IMR-90 (cell line): Measurements from ENCODE around the gene MLLT10. TPM values are rescaled to one million over a fixed set of nuclear protein-coding genes. Genes with fewer than 3 reads are reported as not detected.

Experiments
- ATAC-seq: fragments of 200-7000 bp; cut with Tn5 transposase; 2 replicates; pipeline ENCODE4 v1.9.1; 2020; ENCODE audit warnings: low read depth, mild to moderate bottlenecking, moderate library complexity
- BruUV-seq: library from RNA; stranded (reverse); fragments of 400-500 nt; replicated peaks from 2 replicates; lab custom pipeline; 2021; lab: Mats Ljungman, UMichigan
- CTCF ChIA-PET: fragments of 300-600 bp; formaldehyde crosslinking; extraction: SDS; loops from one replicate; lab custom pipeline; 2021; ENCODE audit warnings: antibody characterized with exemption; lab: Yijun Ruan, JAX
- POLR2A ChIA-PET: fragments of 300-600 bp; sonication (Branson Sonifier 250); formaldehyde crosslinking; loops from one replicate; lab custom pipeline; 2022; ENCODE audit warnings: antibody characterized with exemption; ENCODE audit not compliant: unreplicated experiment; lab: Charles Lee
- DNase-seq: peaks from one replicate; pipeline ENCODE4 v3.0.0; 2013
- H2AFZ ChIP-seq: replicated peaks from 2 replicates; pipeline ENCODE3; 2013; ENCODE audit warnings: low read length, mild to moderate bottlenecking; ENCODE audit not compliant: poor library complexity
- H2AK5ac ChIP-seq: 2 replicates; pipeline ENCODE4 v1.6.1; 2013; ENCODE audit warnings: low read depth, low read length, inconsistent platforms
- H2AK9ac ChIP-seq: replicated peaks from 2 replicates; pipeline ENCODE3; 2013; ENCODE audit warnings: mild to moderate bottlenecking, low read depth, low read length, moderate library complexity; ENCODE audit not compliant: poor library complexity
- H2BK120ac ChIP-seq: 2 replicates; pipeline ENCODE4 v1.6.1; 2013; ENCODE audit warnings: low read depth, low read length, inconsistent platforms
- H2BK15ac ChIP-seq: 3 replicates; pipeline ENCODE4 v1.6.1; 2013; ENCODE audit warnings: low read depth, low read length, inconsistent platforms
- H2BK20ac ChIP-seq: 2 replicates; pipeline ENCODE4 v1.6.1; 2013; ENCODE audit warnings: low read depth, mild to moderate bottlenecking, inconsistent platforms, low read length, moderate library complexity
- H2BK5ac ChIP-seq: 2 replicates; pipeline ENCODE4 v1.6.1; 2013; ENCODE audit warnings: mild to moderate bottlenecking, low read depth, low read length, inconsistent platforms; ENCODE audit not compliant: poor library complexity, severe bottlenecking
- H3K14ac ChIP-seq: replicated peaks from 2 replicates; pipeline ENCODE4 v1.6.1; 2013; ENCODE audit warnings: low read depth, low read length, inconsistent platforms
- H3K18ac ChIP-seq: 2 replicates; pipeline ENCODE4 v1.6.1; 2013; ENCODE audit warnings: low read depth, low read length, control low read depth
- H3K23ac ChIP-seq: 2 replicates; pipeline ENCODE4 v1.6.1; 2013; ENCODE audit warnings: low read depth, low read length, inconsistent platforms
- H3K27ac ChIP-seq: 2 replicates; pipeline ENCODE4 v1.5.1; 2013; ENCODE audit warnings: mild to moderate bottlenecking, control low read depth, low read length; ENCODE audit not compliant: insufficient read depth
- H3K27me3 ChIP-seq: 2 replicates; pipeline ENCODE4 v1.6.1; 2013; ENCODE audit warnings: low read length; ENCODE audit not compliant: control insufficient read depth, insufficient read depth
- H3K36me3 ChIP-seq: 2 replicates; pipeline ENCODE4 v1.6.1; 2013; ENCODE audit warnings: low read length, mixed read lengths; ENCODE audit not compliant: control insufficient read depth, insufficient read depth
- H3K4ac ChIP-seq: 2 replicates; pipeline ENCODE4 v1.6.1; 2013; ENCODE audit warnings: low read depth, low read length, inconsistent platforms
- H3K4me1 ChIP-seq: 2 replicates; pipeline ENCODE4 v1.6.1; 2013; ENCODE audit warnings: low read length, mixed read lengths; ENCODE audit not compliant: control insufficient read depth, insufficient read depth
- H3K4me2 ChIP-seq: 2 replicates; pipeline ENCODE4 v1.6.1; 2013; ENCODE audit warnings: low read depth, mild to moderate bottlenecking, control low read depth, low read length, moderate library complexity
- H3K4me3 ChIP-seq: 2 replicates; pipeline ENCODE4 v1.5.1; 2013; ENCODE audit warnings: low read depth, mild to moderate bottlenecking, control low read depth, low read length, moderate library complexity; ENCODE audit not compliant: insufficient read depth
- H3K56ac ChIP-seq: 2 replicates; pipeline ENCODE4 v1.6.1; 2013; ENCODE audit warnings: low read length, inconsistent platforms; ENCODE audit not compliant: insufficient read depth; ENCODE audit errors: extremely low read depth
- H3K79me1 ChIP-seq, 2 experiments: 2 replicates each; pipeline ENCODE4 v1.6.1; 2013; ENCODE audit warnings: low read length in 2 of 2, inconsistent platforms in 1 of 2, low read depth in 1 of 2
- H3K9ac ChIP-seq: 2 replicates; pipeline ENCODE4 v1.6.1; 2013; ENCODE audit warnings: low read depth, low read length, control low read depth
- H3K9me1 ChIP-seq: 2 replicates; pipeline ENCODE4 v1.6.1; 2013; ENCODE audit warnings: low read length, inconsistent platforms; ENCODE audit not compliant: insufficient read depth
- H3K9me3 ChIP-seq: 2 replicates; pipeline ENCODE4 v1.6.1; 2013; ENCODE audit warnings: low read length; ENCODE audit not compliant: control insufficient read depth, insufficient read depth
- H4K20me1 ChIP-seq: 2 replicates; pipeline ENCODE4 v1.6.1; 2013; ENCODE audit warnings: low read length, inconsistent platforms; ENCODE audit not compliant: insufficient read depth
- H4K5ac ChIP-seq: 2 replicates; pipeline ENCODE4 v1.6.1; 2013; ENCODE audit warnings: mild to moderate bottlenecking, low read depth, low read length, control low read depth
- H4K8ac ChIP-seq, 2 experiments: 2 replicates each; pipeline ENCODE4 v1.6.1; 2013; ENCODE audit warnings: low read depth in 2 of 2, low read length in 2 of 2, control low read depth in 1 of 2, inconsistent platforms in 1 of 2
- H4K91ac ChIP-seq: 2 replicates; pipeline ENCODE4 v1.6.1; 2013; ENCODE audit warnings: low read depth, low read length, inconsistent platforms; ENCODE audit not compliant: insufficient read depth
- BHLHE40 ChIP-seq: fragments of 150-350 bp; IDR thresholded peaks from 2 replicates; pipeline ENCODE4 v1.6.1; 2016; ENCODE audit warnings: mild to moderate bottlenecking, low read depth, low read length
- CEBPB ChIP-seq: IDR thresholded peaks from 2 replicates; pipeline ENCODE4 v1.6.1; 2012; ENCODE audit warnings: low read depth, low read length, improper control_type of control experiment
- CHD1 ChIP-seq: IDR thresholded peaks from 2 replicates; pipeline ENCODE4 v1.6.1; 2012; ENCODE audit warnings: low read depth, low read length, improper control_type of control experiment
- FOS ChIP-seq: fragments of 150-350 bp; IDR thresholded peaks from 2 replicates; pipeline ENCODE4 v1.6.1; 2016; ENCODE audit warnings: low read depth, low read length
- MAFK ChIP-seq: IDR thresholded peaks from 2 replicates; pipeline ENCODE4 v1.6.1; 2012; ENCODE audit warnings: low read depth, low read length, improper control_type of control experiment
- MAZ ChIP-seq: IDR thresholded peaks from 2 replicates; pipeline ENCODE4 v1.6.1; 2012; ENCODE audit warnings: low read depth, mild to moderate bottlenecking, low read length, improper control_type of control experiment, moderate library complexity, borderline replicate concordance
- MXI1 ChIP-seq: IDR thresholded peaks from 2 replicates; pipeline ENCODE4 v1.6.1; 2012; ENCODE audit warnings: low read depth, mild to moderate bottlenecking, low read length, moderate library complexity, borderline replicate concordance
- NFE2L2 ChIP-seq: fragments of 150-350 bp; IDR thresholded peaks from 2 replicates; pipeline ENCODE4 v1.6.1; 2016; ENCODE audit warnings: low read depth, mild to moderate bottlenecking, low read length
- POLR2A ChIP-seq: IDR thresholded peaks from 2 replicates; pipeline ENCODE4 v1.6.1; 2012; ENCODE audit warnings: mild to moderate bottlenecking, low read depth, low read length
- RAD21 ChIP-seq: IDR thresholded peaks from 2 replicates; pipeline ENCODE4 v1.6.1; 2012; ENCODE audit warnings: low read length, improper control_type of control experiment
- RCOR1 ChIP-seq: IDR thresholded peaks from 2 replicates; pipeline ENCODE4 v1.6.1; 2012; ENCODE audit warnings: mild to moderate bottlenecking, low read length, improper control_type of control experiment; ENCODE audit not compliant: insufficient replicate concordance
- RFX5 ChIP-seq: IDR thresholded peaks from 2 replicates; pipeline ENCODE4 v1.8.0; 2012; ENCODE audit warnings: low read depth, mild to moderate bottlenecking, low read length, moderate library complexity
- SMC3 ChIP-seq: fragments of 150-350 bp; IDR thresholded peaks from 2 replicates; pipeline ENCODE4 v1.6.1; 2016; ENCODE audit warnings: low read depth, mild to moderate bottlenecking, antibody characterized with exemption, low read length, moderate library complexity
- WGBS, 2 experiments: methylation state at CpG; one replicate each; pipeline versions ENCODE4 v1.1.5 to v1.1.7; 2013; ENCODE audit warnings: missing lambda C conversion rate in 2 of 2; ENCODE audit not compliant: insufficient read length in 1 of 2; ENCODE audit errors: extremely low coverage in 2 of 2; 5-methylcytosine and 5-hydroxymethylcytosine counted together
- dilution Hi-C: fragments of 300-500 bp; cut with HindIII; formaldehyde crosslinking; loops from one replicate; pipeline ENCODE4 v1.14.3; 2018; ENCODE audit warnings: low sequenced_read_pairs; ENCODE audit not compliant: unreplicated experiment
- in situ Hi-C: fragments of 300-500 bp; cut with MboI; formaldehyde crosslinking; loops from 3 replicates; pipeline ENCODE4 v1.14.3; 2019; ENCODE audit warnings: low sequenced_read_pairs, inconsistent platforms, mixed read lengths
- intact Hi-C: fragments of 100-400 bp; cut with micrococcal nuclease; formaldehyde crosslinking; loops from 2 replicates; pipeline ENCODE4 v1.10.0; 2022
- polyA plus RNA-seq, 3 experiments: library from polyadenylated mRNA; depleted of rRNA; stranded (reverse); fragments of >200 nt; gene quantifications; 2 replicates each; pipeline ENCODE4 v1.2.3, GENCODE V29; 2012; ENCODE audit warnings: low replicate concordance in 1 of 3
- total RNA-seq: library from RNA; depleted of rRNA; stranded (reverse); fragments of >200 nt; gene quantifications from 2 replicates; pipeline ENCODE4 v1.2.3, GENCODE V29; 2012
- TF ChIP-seq, protein P1 (sequence below): fragments of 150-350 bp; IDR thresholded peaks from 2 replicates; pipeline ENCODE4 v1.6.1; 2016; ENCODE audit warnings: low read depth, mild to moderate bottlenecking, low read length, moderate library complexity, borderline replicate concordance
- TF ChIP-seq, protein P2 (sequence below): fragments of 150-350 bp; IDR thresholded peaks from 2 replicates; pipeline ENCODE4 v1.6.1; 2017; ENCODE audit warnings: mild to moderate bottlenecking, antibody characterized with exemption, low read length, low read depth
- TF ChIP-seq, protein P3 (sequence below): conservative IDR thresholded peaks from 2 replicates; pipeline ENCODE4 v1.5.1; 2012; ENCODE audit warnings: mild to moderate bottlenecking, low read depth, low read length, improper control_type of control experiment

Gene MLLT10
- total and polyA plus RNA-seq, 2 of the 4 experiments (the other 2 are of a cell fraction) = 22.5 to 29.0 TPM

DNA sequence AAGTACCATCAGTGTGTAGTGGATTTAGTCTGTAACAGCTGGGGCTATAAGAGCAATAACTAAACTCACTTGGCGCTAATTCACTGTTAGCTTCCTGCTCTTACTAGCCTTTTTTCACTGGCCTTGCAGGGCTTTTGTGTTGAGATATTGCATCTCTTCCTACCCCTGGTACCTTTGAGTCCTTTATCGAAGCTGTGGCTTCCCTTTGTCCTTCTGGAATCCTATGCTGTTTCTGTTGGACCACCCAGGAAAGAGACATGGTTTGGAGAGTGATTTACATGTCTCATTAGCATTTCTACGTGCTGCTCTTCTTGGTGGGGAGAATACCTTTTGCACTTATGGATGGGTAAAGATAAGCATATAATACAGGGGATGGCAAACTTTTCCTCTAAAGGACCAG, 103.8 kb downstream of the MLLT10 start:
- in situ Hi-C loops (no loop called here), dilution Hi-C loops (no loop called here), intact Hi-C loops (no loop called here)
- H3K9ac ChIP-seq = no peak overlapping the region
- peaks cover 40 to 78% of the 10 kb centered on the region in 2 experiments for H3K79me1 ChIP-seq
- H3K23ac ChIP-seq = no peak overlapping the region
- no peak overlapping the region for H2AK5ac ChIP-seq
- H3K4me3 ChIP-seq = no peak overlapping the region
- peaks cover 3% of the 10 kb centered on the region; the same call in 1 of the 2 replicates for H3K4me1 ChIP-seq
- peaks cover 13% of the 10 kb centered on the region for H3K9me1 ChIP-seq
- H2AK9ac ChIP-seq = no peak overlapping the region
- H2AFZ ChIP-seq = no peak overlapping the region
- H2BK5ac ChIP-seq = no peak overlapping the region
- TF ChIP-seq MXI1 = no peak
- no peak for TF ChIP-seq RFX5
- TF ChIP-seq CEBPB = no peak
- TF ChIP-seq MAZ = no peak
- TF ChIP-seq, protein P1, sequence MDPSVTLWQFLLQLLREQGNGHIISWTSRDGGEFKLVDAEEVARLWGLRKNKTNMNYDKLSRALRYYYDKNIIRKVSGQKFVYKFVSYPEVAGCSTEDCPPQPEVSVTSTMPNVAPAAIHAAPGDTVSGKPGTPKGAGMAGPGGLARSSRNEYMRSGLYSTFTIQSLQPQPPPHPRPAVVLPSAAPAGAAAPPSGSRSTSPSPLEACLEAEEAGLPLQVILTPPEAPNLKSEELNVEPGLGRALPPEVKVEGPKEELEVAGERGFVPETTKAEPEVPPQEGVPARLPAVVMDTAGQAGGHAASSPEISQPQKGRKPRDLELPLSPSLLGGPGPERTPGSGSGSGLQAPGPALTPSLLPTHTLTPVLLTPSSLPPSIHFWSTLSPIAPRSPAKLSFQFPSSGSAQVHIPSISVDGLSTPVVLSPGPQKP = no peak
- TF ChIP-seq, protein P2, sequence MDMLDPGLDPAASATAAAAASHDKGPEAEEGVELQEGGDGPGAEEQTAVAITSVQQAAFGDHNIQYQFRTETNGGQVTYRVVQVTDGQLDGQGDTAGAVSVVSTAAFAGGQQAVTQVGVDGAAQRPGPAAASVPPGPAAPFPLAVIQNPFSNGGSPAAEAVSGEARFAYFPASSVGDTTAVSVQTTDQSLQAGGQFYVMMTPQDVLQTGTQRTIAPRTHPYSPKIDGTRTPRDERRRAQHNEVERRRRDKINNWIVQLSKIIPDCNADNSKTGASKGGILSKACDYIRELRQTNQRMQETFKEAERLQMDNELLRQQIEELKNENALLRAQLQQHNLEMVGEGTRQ = no peak
- no peak for TF ChIP-seq CHD1
- no peak for TF ChIP-seq POLR2A
- TF ChIP-seq MAFK = no peak
- no peak for TF ChIP-seq RAD21
- no peak for TF ChIP-seq SMC3
- TF ChIP-seq RCOR1 = no peak
- no peak for TF ChIP-seq BHLHE40
- TF ChIP-seq, protein P3, sequence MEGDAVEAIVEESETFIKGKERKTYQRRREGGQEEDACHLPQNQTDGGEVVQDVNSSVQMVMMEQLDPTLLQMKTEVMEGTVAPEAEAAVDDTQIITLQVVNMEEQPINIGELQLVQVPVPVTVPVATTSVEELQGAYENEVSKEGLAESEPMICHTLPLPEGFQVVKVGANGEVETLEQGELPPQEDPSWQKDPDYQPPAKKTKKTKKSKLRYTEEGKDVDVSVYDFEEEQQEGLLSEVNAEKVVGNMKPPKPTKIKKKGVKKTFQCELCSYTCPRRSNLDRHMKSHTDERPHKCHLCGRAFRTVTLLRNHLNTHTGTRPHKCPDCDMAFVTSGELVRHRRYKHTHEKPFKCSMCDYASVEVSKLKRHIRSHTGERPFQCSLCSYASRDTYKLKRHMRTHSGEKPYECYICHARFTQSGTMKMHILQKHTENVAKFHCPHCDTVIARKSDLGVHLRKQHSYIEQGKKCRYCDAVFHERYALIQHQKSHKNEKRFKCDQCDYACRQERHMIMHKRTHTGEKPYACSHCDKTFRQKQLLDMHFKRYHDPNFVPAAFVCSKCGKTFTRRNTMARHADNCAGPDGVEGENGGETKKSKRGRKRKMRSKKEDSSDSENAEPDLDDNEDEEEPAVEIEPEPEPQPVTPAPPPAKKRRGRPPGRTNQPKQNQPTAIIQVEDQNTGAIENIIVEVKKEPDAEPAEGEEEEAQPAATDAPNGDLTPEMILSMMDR = no peak
- TF ChIP-seq FOS = no peak
- no peak for TF ChIP-seq NFE2L2
- H3K18ac ChIP-seq = no peak overlapping the region
- no peak overlapping the region for H2BK20ac ChIP-seq
- no peak overlapping the region for H3K4ac ChIP-seq
- no peak overlapping the region for H3K4me2 ChIP-seq
- no peak overlapping the region for H2BK15ac ChIP-seq
- no peaks in the 10 kb centered on the region for H3K9me3 ChIP-seq
- H4K8ac ChIP-seq = no peak overlapping the region
- ChIA-PET CTCF (no interaction called here), POLR2A (no interaction called here)
- no peak overlapping the region for H3K14ac ChIP-seq
- no peak overlapping the region for H4K91ac ChIP-seq
- no peak overlapping the region for H3K27ac ChIP-seq
- H2BK120ac ChIP-seq = no peak overlapping the region
- DNase-seq (no peak), ATAC-seq (no peak)
- no peak overlapping the region for H3K56ac ChIP-seq
- peaks cover 15% of the 10 kb centered on the region for H4K20me1 ChIP-seq
- no peaks in the 10 kb centered on the region; the same call in 1 of the 2 replicates for H3K36me3 ChIP-seq
- BruUV-seq = no TSS peak
- no peaks in the 10 kb centered on the region for H3K27me3 ChIP-seq
- WGBS, 2 experiments = 90% methylated on average over 2 of the region's 3 CpGs; no CpG with 5 or more reads in 1 of the 2 experiments
- H4K5ac ChIP-seq = no peak overlapping the region
